Measurements from ENCODE around the gene TRIM10. TPM values are rescaled to one million over a fixed set of nuclear protein-coding genes. Genes with fewer than 3 reads are reported as not detected.

Gene TRIM10
- polyA plus RNA-seq, 4 donors = 1.4 to 6.4 (median 5.4) TPM

DNA sequence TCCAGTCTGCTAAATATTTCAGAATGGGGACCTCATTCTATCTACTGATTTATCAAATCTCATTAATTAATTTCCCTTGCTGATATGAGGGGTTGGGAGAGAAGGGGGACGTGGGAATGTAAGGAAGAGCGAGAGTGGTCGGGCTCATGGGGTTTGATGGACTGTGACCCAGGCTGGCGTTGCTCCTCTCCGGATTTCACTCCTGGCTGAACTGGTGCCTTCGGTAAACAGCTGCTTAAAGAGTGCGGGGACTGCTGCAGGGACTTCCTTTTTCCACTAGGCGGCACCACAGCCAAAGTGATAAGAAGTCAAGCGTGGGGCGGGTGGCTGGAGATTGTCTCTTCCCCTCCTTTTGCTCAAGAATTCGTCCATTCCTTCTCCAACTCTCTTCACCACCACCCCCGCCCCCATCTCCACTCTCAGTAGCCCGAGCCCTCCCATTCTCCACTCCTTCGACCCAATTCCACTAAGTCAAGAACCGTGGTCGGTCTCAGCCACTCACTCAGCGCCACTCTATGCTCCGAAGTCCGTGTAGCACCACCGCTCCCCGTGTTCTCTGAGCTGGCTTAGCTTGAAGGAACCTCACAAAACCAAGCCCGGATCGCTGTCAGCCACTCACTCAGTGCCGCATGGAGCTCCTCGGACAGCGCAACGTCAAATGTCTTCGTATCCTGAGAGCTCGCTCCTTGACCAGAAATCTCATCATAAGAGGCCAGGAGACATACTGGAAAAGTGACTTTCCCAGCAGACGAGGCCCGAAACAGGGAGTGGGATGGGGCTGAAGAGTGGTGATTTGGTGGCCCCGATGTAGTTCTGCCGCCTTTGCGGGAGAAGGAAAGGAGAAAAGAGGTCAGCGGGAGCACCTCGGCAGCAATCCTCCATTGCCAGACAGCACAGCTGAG lies 57.8 kb downstream of the TRIM10 start:
- Histone ChIP-seq H3K27ac (ENCODE audit: low read depth in 1 of 3, low read length in 2 of 3) (peak overlapping the region; percentile 64 to 86 (median 70)), H3K4me1 (ENCODE audit: control insufficient read depth in 3 of 3, insufficient read depth in 2 of 3, low read depth in 1 of 3, low read length in 2 of 3) (peaks cover 4 to 35% (median 14%) of the 10 kb centered on the region in 3 donors), H3K27me3 (ENCODE audit: control insufficient read depth in 3 of 3, insufficient read depth in 3 of 3, low read length in 3 of 3) (peaks cover 0 to 17% (median 7%) of the 10 kb centered on the region in 3 donors), H3K4me3 (ENCODE audit: low read depth in 1 of 3, low read length in 3 of 3) (peak overlapping the region in 2 of 3 donors; percentile 38 to 47), H3K9me3 (ENCODE audit: control insufficient read depth in 2 of 2, insufficient read depth in 1 of 2, low read depth in 1 of 2, low read length in 1 of 2) (no peaks in the 10 kb centered on the region), H3K36me3 (ENCODE audit: control insufficient read depth in 3 of 3, insufficient read depth in 2 of 3, low read depth in 1 of 3, low read length in 3 of 3) (peaks cover 0 to 10% (median 0%) of the 10 kb centered on the region in 3 donors)
- 1 to 4% (median 3%) methylated on average over 36 of the region's 36 CpGs for WGBS, 3 donors
- FAIRE-seq (no peak), DNase-seq (peak; percentile 95 to 96)

DNA sequence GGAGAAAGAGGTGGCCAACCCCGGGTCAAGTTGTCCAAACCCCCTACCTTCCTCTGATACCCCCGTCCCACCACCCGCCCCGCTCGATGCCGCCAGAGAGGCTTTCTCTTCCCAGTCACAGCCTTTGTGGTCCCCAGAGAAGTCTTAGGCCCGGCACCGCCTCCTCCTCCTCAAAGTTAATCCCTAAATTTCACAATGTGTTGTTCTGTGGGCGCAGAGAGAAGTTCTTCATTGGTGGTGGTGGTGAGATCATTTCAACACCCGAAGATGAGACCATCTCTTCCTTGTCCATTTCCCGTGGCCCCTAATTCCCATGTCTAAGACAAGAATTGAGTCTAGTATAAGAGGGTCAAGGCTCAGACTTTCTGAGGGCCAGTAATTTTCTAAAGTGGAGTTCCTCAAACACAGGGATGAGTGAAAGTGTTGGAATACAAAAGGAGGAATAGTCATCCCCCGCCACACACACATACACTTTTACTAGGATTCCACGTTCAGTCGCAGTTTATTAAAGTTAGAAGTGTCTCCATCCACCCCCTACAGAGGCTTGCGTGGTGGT lies 58.5 kb downstream of the TRIM10 start:
- Histone ChIP-seq H3K27me3 (ENCODE audit: control insufficient read depth in 3 of 3, insufficient read depth in 3 of 3, low read length in 3 of 3) (peaks cover 0 to 17% (median 11%) of the 10 kb centered on the region in 3 donors), H3K9me3 (ENCODE audit: control insufficient read depth in 2 of 2, insufficient read depth in 1 of 2, low read depth in 1 of 2, low read length in 1 of 2) (no peaks in the 10 kb centered on the region), H3K27ac (ENCODE audit: low read depth in 1 of 3, low read length in 2 of 3) (peak overlapping the region; percentile 52 to 86 (median 64)), H3K4me1 (ENCODE audit: control insufficient read depth in 3 of 3, insufficient read depth in 2 of 3, low read depth in 1 of 3, low read length in 2 of 3) (peaks cover 4 to 41% (median 14%) of the 10 kb centered on the region in 3 donors), H3K4me3 (ENCODE audit: low read depth in 1 of 3, low read length in 3 of 3) (peak overlapping the region in 2 of 3 donors; percentile 19 to 44), H3K36me3 (ENCODE audit: control insufficient read depth in 3 of 3, insufficient read depth in 2 of 3, low read depth in 1 of 3, low read length in 3 of 3) (peaks cover 0 to 8% (median 0%) of the 10 kb centered on the region in 3 donors)
- WGBS, 3 donors = 20 to 36% (median 32%) methylated on average over 15 of the region's 15 CpGs
- FAIRE-seq = no peak
- peak; percentile 27 to 54 for DNase-seq

Other genes starting within 250 kb of the TRIM10 start
- gene HLA-A, start 218.7 kb downstream of the TRIM10 start, polyA plus RNA-seq = 1,000 to 10,000 TPM in 2 of 4 donors, 100 to 1,000 TPM in 2; 314 to 1,584 (median 1,019) TPM
- 10 to 100 TPM; 42.7 to 78.4 (median 52.7) TPM for gene POLR1H, start 99.9 kb downstream of the TRIM10 start, polyA plus RNA-seq
- gene PPP1R11, start 94.0 kb downstream of the TRIM10 start, polyA plus RNA-seq = 100 to 1,000 TPM in 2 of 4 donors, 10 to 100 TPM in 2; 65.9 to 111 (median 90.1) TPM
- under 1 TPM; 0.18 to 0.78 (median 0.25) TPM for gene RNF39, start 85.4 kb downstream of the TRIM10 start, polyA plus RNA-seq
- 10 to 100 TPM in 3 of 4 donors, 1 to 10 TPM in 1; 5.2 to 41.6 (median 32.7) TPM for gene TRIM31, start 48.1 kb downstream of the TRIM10 start, polyA plus RNA-seq
- 10 to 100 TPM in 2 of 4 donors, 1 to 10 TPM in 2; 1.6 to 19.5 (median 9.1) TPM for gene TRIM40, start 25.1 kb downstream of the TRIM10 start, polyA plus RNA-seq
- gene TRIM15, start 2.3 kb upstream of the TRIM10 start, polyA plus RNA-seq = 100 to 1,000 TPM in 1 of 4 donors, 10 to 100 TPM in 3; 26.1 to 122 (median 63.3) TPM
- 10 to 100 TPM; 47.7 to 57.6 (median 52.8) TPM for gene TRIM26, start 52.2 kb upstream of the TRIM10 start, polyA plus RNA-seq
- 10 to 100 TPM in 1 of 4 donors, 1 to 10 TPM in 3; 8.9 to 12.0 (median 9.4) TPM for gene TRIM39, start 165.7 kb upstream of the TRIM10 start, polyA plus RNA-seq
- 100 to 1,000 TPM in 1 of 4 donors, 10 to 100 TPM in 3; 71.1 to 100 (median 85.2) TPM for gene RPP21, start 183.9 kb upstream of the TRIM10 start, polyA plus RNA-seq

Data from small intestine (tissue), 7 donors.